C1 segment of cervical spinal cord (tissue), 14 donors: ENCODE data around the gene BEND4.

Source experiments
- DNase-seq, 14 donors: peaks; one replicate each; lab custom pipeline; 2025; lab: John Stamatoyannopoulos, UW

The BEND4 gene

GRCh38 chr4:42112846-42113245, 39.6 kb downstream of the BEND4 start:
- DNase-seq: no peak

GRCh38 chr4:42104521-42104920, 47.9 kb downstream of the BEND4 start:
- DNase-seq: no peak

GRCh38 chr4:42101446-42101975, 50.9 kb downstream of the BEND4 start:
- DNase-seq: no peak

- DNase-seq: no peak
Observed at GRCh38 chr4:42088386-42088785, 64.1 kb downstream of the BEND4 start.

GRCh38 chr4:42083816-42084215, 68.6 kb downstream of the BEND4 start:
- DNase-seq: no peak

GRCh38 chr4:42080306-42080705, 72.1 kb downstream of the BEND4 start:
- DNase-seq: no peak

- no peak for DNase-seq
Observed at GRCh38 chr4:42078184-42078801, 74.2 kb downstream of the BEND4 start.

- DNase-seq: no peak
Observed at GRCh38 chr4:42074294-42074693, 78.2 kb downstream of the BEND4 start.

GRCh38 chr4:42070463-42070862, 82.0 kb downstream of the BEND4 start:
- DNase-seq: no peak

GRCh38 chr4:42067264-42067663, 85.2 kb downstream of the BEND4 start:
- no peak for DNase-seq

- DNase-seq: no peak
Observed at GRCh38 chr4:42066402-42066801, 86.1 kb downstream of the BEND4 start.
